Activated CD8-positive, alpha-beta memory T cell treated with anti-CD3 and anti-CD28 coated beads for 4 hours (primary cell): ENCODE data around the gene ATP6V1B1.

ENCODE experiments used
- DNase-seq, 2 donors: peaks; one replicate each; pipeline ENCODE4 v3.0.0-alpha.2; 2020; ENCODE audit warnings: low read depth in 2 of 2

Gene ATP6V1B1

DNA sequence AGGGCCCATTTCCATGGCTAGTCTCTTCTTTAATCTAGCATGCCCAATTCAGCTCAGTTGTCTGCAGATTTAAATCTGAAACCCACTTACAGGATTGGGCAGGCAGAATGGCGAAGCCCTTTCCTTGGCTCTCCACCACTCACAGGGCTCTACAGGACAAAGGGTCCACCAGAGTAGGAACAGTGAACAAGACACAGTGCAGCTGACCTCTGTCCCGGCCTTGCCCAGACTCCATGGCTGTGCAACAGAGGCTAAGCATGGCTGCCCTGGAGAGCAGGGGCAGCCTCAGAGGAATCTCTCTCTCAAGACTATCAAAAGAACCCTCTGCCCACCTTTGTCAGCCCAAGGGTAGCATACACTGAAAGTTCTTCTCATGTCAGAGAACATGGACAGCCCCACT lies 9.7 kb upstream of the ATP6V1B1 start:
- no peak for DNase-seq

DNA sequence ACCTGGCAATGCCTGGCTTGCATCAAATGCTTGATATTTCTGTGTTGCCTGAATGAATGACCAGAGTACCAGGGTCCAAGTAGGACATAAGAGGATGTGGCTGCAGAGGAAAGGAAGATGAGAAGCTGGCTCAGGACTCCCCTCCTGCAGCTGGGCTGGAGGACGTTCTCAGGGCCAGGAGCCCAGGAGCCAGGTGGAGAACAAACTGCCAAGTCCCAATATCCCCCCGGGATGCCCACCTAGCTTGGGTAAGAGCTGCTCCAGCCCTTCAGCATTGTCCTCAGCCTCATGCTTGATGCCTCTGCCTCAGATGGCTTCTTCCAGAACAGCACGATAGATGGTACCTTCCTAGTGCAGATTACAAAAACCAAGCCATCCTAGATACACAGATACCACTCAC lies 8.6 kb upstream of the ATP6V1B1 start:
- no peak for DNase-seq

DNA sequence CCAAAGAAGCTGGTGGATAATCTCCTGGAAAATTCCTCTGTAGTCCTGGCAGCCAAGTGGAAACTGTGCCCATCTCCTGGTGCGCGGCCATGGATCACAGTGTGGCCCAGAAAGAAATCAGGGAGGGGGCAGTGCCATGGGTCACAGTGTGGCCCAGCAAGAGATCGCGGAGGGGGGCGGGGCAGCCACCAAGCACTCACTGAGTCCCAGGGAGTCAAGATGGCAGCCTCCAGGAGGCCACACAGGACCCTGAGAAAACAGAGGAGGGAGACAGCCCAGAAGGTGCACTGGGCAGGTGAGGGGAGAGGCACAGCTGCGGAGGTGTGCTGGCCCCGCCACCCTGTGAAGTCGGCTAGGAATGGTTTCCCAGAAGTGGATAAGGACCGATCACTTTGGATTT lies 8.1 kb upstream of the ATP6V1B1 start:
- DNase-seq: no peak

- DNase-seq: no peak
These were observed 7.3 kb upstream of the ATP6V1B1 start for GRCh38 chr2:70928366-70928765.

GRCh38 chr2:70930371-70931329 lies 5.0 kb upstream of the ATP6V1B1 start:
- no peak for DNase-seq

- DNase-seq: no peak
These were observed 4.2 kb upstream of the ATP6V1B1 start for GRCh38 chr2:70931376-70932000.

DNA sequence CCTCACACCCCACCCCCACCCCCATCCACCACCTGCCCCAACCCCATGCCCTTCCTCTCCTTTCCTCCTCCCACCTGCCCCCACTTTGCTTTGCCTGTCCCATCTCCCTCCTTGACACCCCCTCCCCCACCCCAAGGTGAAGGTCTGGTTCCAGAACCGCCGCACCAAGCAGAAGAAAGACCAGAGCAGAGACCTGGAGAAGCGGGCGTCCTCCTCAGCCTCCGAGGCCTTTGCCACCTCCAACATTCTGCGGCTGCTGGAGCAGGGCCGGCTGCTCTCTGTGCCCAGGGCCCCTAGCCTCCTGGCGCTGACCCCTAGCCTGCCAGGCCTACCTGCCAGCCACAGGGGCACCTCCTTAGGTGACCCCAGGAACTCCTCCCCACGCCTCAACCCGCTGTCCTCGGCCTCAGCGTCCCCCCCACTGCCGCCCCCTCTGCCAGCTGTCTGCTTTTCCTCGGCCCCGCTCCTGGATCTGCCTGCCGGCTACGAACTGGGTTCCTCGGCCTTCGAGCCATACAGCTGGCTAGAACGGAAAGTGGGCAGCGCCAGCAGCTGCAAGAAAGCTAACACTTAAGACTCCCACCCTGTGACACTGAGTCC lies 3.0 kb upstream of the ATP6V1B1 start:
- no peak for DNase-seq

- DNase-seq: no peak
These were observed 719 bp upstream of the ATP6V1B1 start for GRCh38 chr2:70934981-70935380.

DNA sequence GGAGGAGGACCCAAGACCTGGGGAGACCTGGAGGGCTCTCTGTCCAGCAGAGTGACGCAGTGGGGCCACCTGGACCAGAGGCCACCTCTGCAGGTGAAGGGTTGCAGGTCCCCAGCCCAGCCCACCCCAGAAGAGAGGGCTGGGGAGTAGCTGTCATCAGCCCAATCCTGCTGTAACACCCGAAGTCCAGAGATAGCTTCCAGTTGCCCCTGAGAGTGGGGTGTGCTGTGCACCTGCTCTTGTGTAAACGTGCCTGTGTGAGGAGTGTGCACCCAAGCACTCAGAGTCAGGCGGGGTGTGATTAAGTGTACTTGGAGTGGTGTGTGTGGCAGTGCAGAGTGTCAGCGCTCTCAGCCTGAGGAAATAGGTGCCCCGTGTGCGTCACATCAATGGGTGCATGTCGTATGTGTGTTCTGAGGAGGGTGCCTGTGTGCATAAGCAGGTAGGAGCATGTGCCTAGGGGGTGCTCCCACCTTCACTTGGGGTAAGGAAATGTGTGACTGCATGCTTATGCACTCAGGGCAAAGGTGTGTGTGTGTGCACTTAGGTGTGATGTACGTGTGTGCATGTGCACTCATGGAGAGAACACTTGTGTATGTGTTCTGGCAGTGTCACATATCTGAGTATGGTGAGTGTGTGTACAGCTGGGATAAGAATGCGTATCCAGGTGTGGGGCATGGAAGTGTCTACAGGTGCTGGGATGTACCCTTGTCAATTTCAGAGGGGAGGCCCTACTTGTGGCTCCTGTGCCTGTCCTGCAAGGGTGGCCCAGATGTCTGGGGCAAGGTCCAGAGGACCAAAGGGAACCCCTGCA lies 672 bp downstream of the ATP6V1B1 start:
- DNase-seq: no peak

DNA sequence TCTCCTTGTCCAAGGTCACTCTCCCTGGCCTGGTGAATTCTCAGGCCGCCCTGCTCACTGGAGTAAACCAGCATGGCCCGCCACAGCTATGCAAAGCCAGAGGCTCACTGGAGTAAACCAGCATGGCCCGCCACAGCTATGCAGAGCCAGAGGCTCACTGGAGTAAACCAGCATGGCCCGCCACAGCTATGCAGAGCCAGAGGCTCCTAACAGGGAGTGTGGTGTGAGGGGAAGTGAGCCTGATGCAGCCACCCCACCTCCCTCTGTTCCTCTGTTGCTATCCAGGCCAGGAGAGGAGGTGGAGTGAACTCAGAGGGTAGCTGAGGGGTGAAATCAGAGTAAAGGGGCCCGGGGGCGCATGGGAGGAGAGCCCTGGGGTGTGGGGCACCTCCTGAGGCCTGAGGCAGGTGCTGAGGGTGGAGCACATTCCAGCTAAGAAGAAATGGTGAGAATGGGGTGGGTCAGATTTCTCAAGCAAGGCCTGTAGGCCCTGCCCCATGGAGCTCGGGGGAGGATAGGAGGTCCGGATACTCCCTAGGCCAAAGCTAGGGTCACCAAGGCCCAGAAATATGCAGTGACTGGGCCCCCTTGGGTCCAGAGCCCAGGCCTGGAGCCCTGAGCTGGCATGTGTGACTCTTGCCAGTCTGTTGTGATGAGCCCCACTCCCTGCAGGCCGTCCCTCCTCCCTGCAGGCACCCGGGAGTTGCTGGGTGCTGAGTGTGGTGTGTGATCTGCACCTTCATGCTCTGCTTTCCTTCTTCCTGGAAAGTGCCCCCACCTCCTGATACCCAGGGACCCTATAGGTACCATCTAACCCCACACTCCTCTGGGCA lies 1.5 kb downstream of the ATP6V1B1 start:
- no peak for DNase-seq

GRCh38 chr2:70937866-70938585 lies 2.3 kb downstream of the ATP6V1B1 start:
- no peak for DNase-seq

- DNase-seq: no peak
These were observed 2.9 kb downstream of the ATP6V1B1 start for GRCh38 chr2:70938586-70938950.

DNA sequence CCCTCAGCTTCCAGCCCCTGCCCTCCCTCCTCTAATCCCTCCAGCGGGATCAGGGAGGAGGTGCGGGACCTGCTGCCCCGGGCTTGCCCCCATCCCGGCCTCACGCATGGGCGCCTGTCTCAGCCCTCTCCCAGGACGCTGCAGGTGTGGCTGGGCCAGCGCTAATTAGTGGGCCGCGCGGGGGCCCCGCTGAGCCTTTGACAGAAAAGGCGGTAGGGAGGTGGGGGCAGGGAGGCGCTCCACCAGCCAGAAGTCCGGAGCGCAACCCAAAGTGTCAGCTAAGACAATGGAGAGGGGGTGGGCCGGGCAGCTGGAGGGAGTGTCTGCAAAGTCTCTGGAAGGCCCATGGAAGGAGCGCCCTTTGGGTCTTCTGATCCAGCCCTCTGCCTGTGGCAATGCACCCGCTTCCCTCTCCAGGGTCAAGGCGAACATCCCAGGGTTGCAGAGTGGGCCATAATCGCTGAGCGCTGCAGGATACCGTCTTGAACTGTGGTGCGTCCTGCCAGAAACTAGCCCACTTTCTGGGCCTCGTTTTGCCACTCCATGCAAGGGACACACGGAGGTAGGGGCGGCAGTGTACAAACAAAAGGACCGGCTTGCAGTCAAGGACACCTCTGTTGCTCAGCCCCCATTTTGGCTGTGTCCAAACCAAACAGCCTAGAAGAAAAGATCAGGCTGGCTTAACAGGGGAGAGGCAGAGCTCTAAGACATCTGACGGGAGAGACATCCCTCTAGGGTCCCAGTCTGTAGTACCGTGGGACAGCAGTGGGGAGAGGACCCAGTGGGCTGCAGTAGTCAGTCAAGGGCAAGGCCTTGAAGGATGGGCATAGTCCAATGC lies 3.5 kb downstream of the ATP6V1B1 start:
- DNase-seq: no peak

- DNase-seq: no peak
These were observed 4.3 kb downstream of the ATP6V1B1 start for GRCh38 chr2:70939839-70940580.

DNA sequence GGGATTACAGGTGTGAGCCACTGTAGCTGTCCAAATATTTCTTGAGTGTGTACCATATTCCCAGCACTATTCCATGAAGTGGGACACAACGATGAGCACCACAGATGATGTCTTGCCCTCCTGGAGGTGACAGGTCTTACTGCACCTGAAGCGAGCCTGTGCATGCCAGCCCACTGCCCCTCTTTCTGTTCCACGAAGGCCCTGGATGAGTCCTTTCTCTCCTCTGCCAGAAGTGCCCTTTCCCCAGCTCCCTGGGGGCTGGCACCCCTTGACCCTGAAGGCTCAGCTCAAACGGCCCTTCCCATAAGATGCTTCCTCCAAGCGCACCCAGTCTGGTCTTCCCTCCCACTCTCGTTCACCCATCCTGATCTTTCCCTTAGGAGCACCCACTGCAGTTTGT lies 5.5 kb downstream of the ATP6V1B1 start:
- DNase-seq: no peak

GRCh38 chr2:70941701-70942100 lies 6.0 kb downstream of the ATP6V1B1 start:
- DNase-seq: no peak

DNA sequence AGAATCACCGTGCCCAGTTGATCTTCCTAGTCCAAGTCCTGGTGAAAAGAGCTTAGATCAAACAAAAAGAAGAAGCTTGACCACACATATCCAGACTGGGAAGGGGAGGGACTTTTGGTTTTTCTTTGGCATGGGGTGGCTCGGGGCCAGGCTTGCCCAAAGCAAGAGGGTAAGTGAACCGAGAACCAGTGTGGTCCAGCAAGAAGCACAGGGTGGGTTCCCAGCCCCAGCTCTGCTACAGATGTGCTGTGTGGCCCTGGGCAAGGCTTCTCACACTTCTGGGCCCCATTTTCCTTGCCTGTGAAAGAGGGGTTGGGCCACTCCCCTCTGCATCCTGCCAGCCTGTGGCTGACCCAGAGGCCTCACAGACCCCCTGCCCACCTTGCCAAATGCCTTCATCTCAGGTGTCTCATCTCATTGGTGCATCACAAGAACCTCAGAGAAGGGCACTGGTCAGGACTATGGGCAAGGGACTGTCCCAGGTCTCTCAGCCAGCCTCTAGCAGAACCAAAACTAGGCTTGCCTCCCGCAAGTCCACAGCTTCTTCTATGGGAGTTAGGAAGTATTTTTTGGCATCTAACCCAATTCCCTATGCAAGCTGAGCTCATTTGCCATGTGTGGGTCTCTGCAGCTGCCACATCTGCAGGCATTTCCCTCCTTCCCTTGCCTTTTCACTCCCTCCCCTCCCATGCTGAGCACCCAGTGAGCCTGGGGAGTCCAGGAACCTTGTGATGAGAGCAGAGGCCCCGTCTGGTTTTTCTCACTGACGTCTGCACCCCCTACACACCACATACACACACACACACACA lies 6.9 kb downstream of the ATP6V1B1 start:
- no peak for DNase-seq
